Fibroblast of skin of abdomen (primary cell): ENCODE data around the gene TIMP3.

ENCODE experiments used
- DNase-seq: peaks from one replicate; pipeline ENCODE4 v3.0.0-alpha.2; 2013

The TIMP3 gene

GRCh38 chr22:32809786-32810554 lies 8.5 kb downstream of the TIMP3 start:
- no peak for DNase-seq

- DNase-seq: no peak
Measured at GRCh38 chr22:32810555-32811133, 9.1 kb downstream of the TIMP3 start.

GRCh38 chr22:32811788-32812545 lies 10.5 kb downstream of the TIMP3 start:
- DNase-seq: no peak

DNA sequence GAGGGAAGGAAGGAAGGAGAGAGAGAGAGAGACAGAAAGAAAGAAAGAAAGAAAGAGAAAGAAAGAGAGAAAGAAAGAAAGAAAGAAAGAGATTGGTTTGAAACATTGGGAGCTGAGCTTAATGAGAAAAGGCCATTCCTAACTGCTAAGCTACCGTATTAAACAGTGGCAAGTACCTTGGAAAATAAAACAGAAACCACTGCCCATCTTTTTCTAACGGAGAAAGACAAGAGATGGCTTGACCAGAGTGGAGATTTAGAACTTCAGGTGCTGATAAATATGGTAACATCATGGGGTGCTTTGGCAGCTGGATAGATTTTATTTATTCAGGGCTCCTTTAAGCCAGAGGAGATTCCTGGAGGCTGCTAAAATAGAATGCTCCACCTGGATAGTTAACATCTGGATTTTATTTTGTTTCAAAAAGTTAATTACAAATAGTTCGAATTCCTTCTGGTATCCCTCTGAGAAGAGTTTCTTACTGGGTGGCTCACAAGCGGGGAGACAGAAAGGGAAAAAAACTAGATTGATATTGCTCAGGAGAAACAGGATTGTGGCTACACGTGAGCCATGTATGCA lies 12.9 kb downstream of the TIMP3 start:
- no peak for DNase-seq

- DNase-seq: no peak
Measured at GRCh38 chr22:32815059-32815458, 13.6 kb downstream of the TIMP3 start.

DNA sequence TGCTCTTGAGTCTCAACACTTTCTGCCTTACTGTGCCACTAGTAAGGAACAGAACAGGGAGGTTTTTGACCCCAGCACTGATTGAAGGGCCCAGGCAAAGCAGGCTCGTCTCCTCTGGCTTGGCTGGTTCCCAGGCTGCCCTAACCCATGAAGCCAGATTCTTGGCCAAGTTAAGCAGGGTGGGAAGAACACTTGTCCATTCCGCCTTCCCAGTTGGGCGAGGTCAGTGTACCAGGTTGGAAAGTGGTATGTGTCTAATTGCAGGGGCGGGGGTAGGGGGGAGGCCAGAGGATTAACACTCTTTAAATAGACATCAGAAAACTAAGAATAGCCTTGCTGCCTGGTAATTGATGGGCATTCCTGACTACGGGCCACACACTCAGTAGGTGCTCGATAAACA lies 14.4 kb downstream of the TIMP3 start:
- DNase-seq: no peak

DNA sequence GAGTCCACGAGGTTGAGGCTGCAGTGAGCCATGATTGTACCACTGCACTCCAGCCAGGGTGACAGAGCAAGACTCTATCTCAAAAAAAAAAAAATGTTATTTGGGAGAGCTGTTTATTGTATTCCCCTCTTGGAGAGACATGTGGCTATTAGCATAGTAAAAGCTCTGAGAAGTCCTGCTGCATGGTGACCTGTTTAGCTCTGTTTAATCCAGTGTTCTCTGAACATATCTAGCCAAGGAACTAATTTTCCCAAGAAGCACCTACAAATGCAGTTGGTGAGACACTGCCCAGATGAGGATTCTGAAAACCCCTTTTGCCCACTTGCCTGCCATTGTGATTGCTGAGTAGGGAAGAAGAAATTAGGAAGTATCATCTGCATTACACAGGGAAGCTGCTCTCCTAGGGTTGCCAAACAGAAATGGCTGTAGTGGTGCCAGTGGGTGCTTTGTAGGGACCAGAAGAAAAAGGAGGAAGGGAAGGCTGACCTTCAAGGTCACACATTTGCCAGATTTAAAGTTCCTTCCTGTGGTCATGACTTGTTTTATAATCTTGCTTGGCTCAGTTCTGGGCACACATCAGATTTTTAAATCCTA lies 15.7 kb downstream of the TIMP3 start:
- DNase-seq: no peak

GRCh38 chr22:32818446-32819115 lies 17.1 kb downstream of the TIMP3 start:
- DNase-seq: no peak

GRCh38 chr22:32819120-32819519 lies 17.6 kb downstream of the TIMP3 start:
- no peak for DNase-seq

GRCh38 chr22:32820131-32821119 lies 18.9 kb downstream of the TIMP3 start:
- DNase-seq: no peak

DNA sequence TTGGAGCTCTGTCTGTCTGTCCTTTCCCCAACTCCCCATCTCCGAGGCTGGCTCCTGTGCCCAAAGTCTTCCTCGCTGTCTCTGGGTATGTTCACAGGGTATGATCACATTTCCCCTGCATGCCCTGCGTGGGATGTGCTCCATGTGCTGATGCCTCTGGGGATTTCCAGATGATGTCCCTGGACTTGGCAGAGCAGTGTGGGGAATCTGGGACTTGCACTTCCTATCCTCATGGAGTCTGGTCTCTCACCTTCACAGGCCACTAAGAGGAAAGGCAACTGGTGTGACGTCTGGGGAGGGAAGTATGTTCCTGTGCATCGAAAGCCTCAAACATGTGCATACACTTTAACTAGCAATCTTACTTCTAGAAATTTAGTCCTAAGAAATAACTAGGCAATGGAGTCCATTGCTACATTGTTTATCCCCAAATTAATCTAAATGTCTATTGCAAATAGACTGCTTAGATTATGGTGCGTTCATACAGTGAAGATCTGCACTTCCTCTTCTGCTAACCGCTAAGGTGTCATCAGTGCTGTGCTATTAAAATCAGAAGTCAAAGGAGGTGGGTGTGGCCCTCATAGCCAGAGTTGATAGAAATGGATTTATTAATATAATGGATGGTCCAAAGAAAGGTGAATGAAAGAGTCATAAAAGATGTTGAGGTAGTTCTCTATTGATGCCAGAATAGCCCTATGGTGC lies 20.8 kb downstream of the TIMP3 start:
- no peak for DNase-seq

GRCh38 chr22:32823024-32823730 lies 21.7 kb downstream of the TIMP3 start:
- no peak for DNase-seq

- no peak for DNase-seq
Measured at GRCh38 chr22:32824531-32825312, 23.2 kb downstream of the TIMP3 start.

- no peak for DNase-seq
Measured at GRCh38 chr22:32826537-32826936, 25.0 kb downstream of the TIMP3 start.

GRCh38 chr22:32827049-32827602 lies 25.6 kb downstream of the TIMP3 start:
- no peak for DNase-seq

- DNase-seq: no peak
Measured at GRCh38 chr22:32828150-32828549, 26.6 kb downstream of the TIMP3 start.

DNA sequence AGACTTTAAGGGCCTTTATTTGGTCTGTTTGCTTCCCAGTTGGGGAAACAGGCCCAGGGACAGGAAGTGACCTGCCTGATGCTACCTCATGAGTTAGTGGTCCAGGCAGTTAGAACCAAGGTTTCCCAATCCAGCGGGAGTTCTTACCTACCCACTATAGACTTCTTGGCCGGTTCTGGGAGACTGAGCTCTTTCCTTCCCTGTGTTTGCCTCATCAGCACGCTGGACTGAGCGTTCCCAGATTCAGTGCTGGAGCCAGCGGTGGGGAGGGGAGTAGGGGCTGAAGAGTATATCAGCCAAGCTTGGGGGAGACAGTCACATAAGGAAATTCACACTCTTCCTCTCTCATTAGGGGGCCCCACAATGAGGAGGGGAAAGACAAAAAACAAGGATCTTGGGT lies 27.1 kb downstream of the TIMP3 start:
- no peak for DNase-seq

DNA sequence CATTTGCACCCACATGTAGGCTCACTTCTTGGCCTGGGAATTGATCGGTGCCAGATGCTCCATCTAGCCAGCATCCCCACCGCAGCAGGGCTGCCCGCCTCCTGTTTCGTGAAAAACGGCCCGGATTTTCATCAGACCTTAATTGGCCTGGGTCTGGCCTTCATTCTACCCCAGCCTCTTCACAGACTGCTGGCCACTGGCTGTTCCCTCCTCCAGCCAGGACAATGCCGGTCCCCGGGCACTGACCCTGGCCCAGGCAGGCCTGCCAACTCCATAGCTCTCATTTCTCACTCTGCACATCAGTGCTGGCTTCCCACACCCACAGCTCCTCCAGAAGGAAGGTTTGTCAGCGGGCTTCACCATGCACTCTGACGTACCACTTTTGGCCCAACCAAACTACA lies 27.9 kb downstream of the TIMP3 start:
- no peak for DNase-seq

DNA sequence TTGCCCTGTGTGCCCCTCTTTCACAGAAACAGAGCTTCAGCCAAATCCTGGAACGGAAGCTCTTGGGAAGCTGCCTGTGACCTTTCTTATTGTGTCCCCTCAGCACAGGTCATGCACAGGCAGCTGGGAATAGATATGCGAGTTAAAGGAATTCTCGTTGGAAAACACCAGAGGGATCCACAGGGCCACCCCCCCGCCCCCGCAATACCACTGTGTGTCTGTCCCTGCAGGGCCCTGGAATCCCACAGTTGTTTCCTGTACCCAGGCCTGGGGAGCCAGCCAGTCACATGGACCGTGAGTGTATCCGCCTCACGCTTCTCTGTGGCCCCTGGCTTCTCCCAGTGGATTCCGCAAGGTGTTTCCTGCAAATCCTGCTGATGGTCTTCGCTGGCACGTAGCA lies 29.0 kb downstream of the TIMP3 start:
- no peak for DNase-seq
